K562 (cell line): Measurements from ENCODE around the gene ABCG1. TPM values are rescaled to one million over a fixed set of nuclear protein-coding genes. Genes with fewer than 3 reads are reported as not detected.

ENCODE experiments used
- ATAC-seq: fragments of 200-7000 bp; cut with Tn5 transposase; 3 replicates; pipeline ENCODE4 v1.9.1; 2020; ENCODE audit warnings: moderate library complexity
- BruUV-seq: library from RNA; stranded (reverse); fragments of 400-500 nt; replicated peaks from 2 replicates; lab custom pipeline; 2021; lab: Mats Ljungman, UMichigan
- CTCF ChIA-PET: fragments of 300-600 bp; formaldehyde crosslinking; extraction: SDS; loops from one replicate; lab custom pipeline; 2021; ENCODE audit warnings: low intra/inter-chr PET ratio; lab: Yijun Ruan, JAX
- POLR2A ChIA-PET: fragments of 300-600, 350-650 bp; sonication (Branson Sonifier 250); formaldehyde crosslinking; extraction: SDS; loops from one replicate; lab custom pipeline; 2021; ENCODE audit warnings: antibody characterized with exemption, inconsistent platforms; lab: Yijun Ruan, JAX
- DNase-seq, 4 experiments: peaks; one replicate each; pipeline versions ENCODE4 v3.0.0 to v3.0.0-alpha.2; 2011 to 2018; ENCODE audit warnings: low spot score in 3 of 4, mixed read lengths in 3 of 4; ENCODE audit errors: extremely low read depth in 1 of 4
- FAIRE-seq: peaks from 2 replicates; lab custom pipeline; 2011; peaks lifted over from hg19 to GRCh38; lab: Jason Lieb, UNC
- H2AFZ ChIP-seq: 2 replicates; pipeline ENCODE4 v1.6.0; 2011; ENCODE audit warnings: low read depth, low read length, control low read depth, inconsistent platforms
- H3K27ac ChIP-seq: fragments of 200-600 bp; 3 replicates; pipeline ENCODE4 v1.8.0; 2011; ENCODE audit warnings: low read depth, mild to moderate bottlenecking, control low read depth, inconsistent platforms, low read length, moderate library complexity, mixed read lengths; ENCODE audit errors: extremely low read depth
- H3K27me3 ChIP-seq, 2 experiments: fragments of 300-600 bp in 1 of 2; 2 replicates in 1 of 2; 3 replicates in 1 of 2; pipeline versions ENCODE4 v1.6.0 to v1.8.0; 2011; ENCODE audit warnings: inconsistent platforms in 2 of 2, low read length in 2 of 2, mild to moderate bottlenecking in 1 of 2, mixed read lengths in 1 of 2, moderate library complexity in 1 of 2; ENCODE audit not compliant: control insufficient read depth in 2 of 2, insufficient read depth in 2 of 2
- H3K36me3 ChIP-seq: fragments of 300-600 bp; 3 replicates; pipeline ENCODE4 v1.8.0; 2011; ENCODE audit warnings: mild to moderate bottlenecking, low read length, inconsistent platforms; ENCODE audit not compliant: control insufficient read depth, insufficient read depth
- H3K4me1 ChIP-seq, 2 experiments: fragments of 200-600 bp in 1 of 2; replicated peaks in 1 of 2; 2 replicates in 1 of 2; 3 replicates in 1 of 2; pipeline versions ENCODE4 v1.5.1 to v1.8.0; 2011; ENCODE audit warnings: inconsistent platforms in 2 of 2, low read length in 2 of 2, mild to moderate bottlenecking in 1 of 2, mixed read lengths in 1 of 2, moderate library complexity in 1 of 2; ENCODE audit not compliant: control insufficient read depth in 2 of 2, insufficient read depth in 2 of 2
- H3K4me2 ChIP-seq: 2 replicates; pipeline ENCODE4 v1.6.1; 2011; ENCODE audit warnings: low read length, control low read depth, inconsistent platforms, mixed read lengths; ENCODE audit not compliant: insufficient read depth
- H3K4me3 ChIP-seq: fragments of 200-600 bp; sonication (generic), shearing (Covaris generic); 2 replicates; pipeline ENCODE4 v1.5.1; 2016; ENCODE audit warnings: control low read depth, inconsistent platforms
- H3K79me2 ChIP-seq: fragments of 200-600 bp; 3 replicates; pipeline ENCODE4 v1.8.0; 2011; ENCODE audit warnings: low read length, inconsistent platforms; ENCODE audit not compliant: control insufficient read depth, insufficient read depth
- H3K9ac ChIP-seq, 2 experiments: 2 replicates each; pipeline versions ENCODE4 v1.6.0 to v1.6.1; 2011; ENCODE audit warnings: low read depth in 2 of 2, low read length in 2 of 2, control low read depth in 1 of 2, inconsistent platforms in 1 of 2, mild to moderate bottlenecking in 1 of 2, mixed read lengths in 1 of 2; ENCODE audit not compliant: insufficient read depth in 1 of 2
- H3K9me1 ChIP-seq: one replicate; pipeline ENCODE4 v1.6.0; 2011; ENCODE audit warnings: inconsistent platforms, mild to moderate bottlenecking, low read length, moderate library complexity; ENCODE audit not compliant: control insufficient read depth, insufficient read depth
- H3K9me3 ChIP-seq: replicated peaks from 2 replicates; pipeline ENCODE4 v1.5.1; 2011; ENCODE audit warnings: low read depth, low read length, inconsistent platforms; ENCODE audit not compliant: control insufficient read depth, insufficient read depth
- H4K20me1 ChIP-seq: replicated peaks from 2 replicates; pipeline ENCODE4 v1.6.1; 2011; ENCODE audit warnings: low read length, inconsistent platforms, mixed read lengths; ENCODE audit not compliant: control insufficient read depth, insufficient read depth
- ARID4B ChIP-seq: sonication (generic); formaldehyde crosslinking; IDR thresholded peaks from 2 replicates; pipeline ENCODE4 v1.8.0; 2022; ENCODE audit warnings: mild to moderate bottlenecking, missing genetic modification reagents
- BACH1 ChIP-seq: fragments of 200-800 bp; sonication (Bioruptor generic); IDR thresholded peaks from 2 replicates; pipeline ENCODE4 v1.6.1; 2016; ENCODE audit warnings: missing genetic modification characterization, missing compliant biosample characterization
- BCOR ChIP-seq: fragments of 450-650 bp; IDR thresholded peaks from 2 replicates; pipeline ENCODE4 v1.6.1; 2016
- CEBPB ChIP-seq: fragments of 450-650 bp; IDR thresholded peaks from 2 replicates; pipeline ENCODE4 v1.6.1; 2016; ENCODE audit warnings: missing genetic modification characterization, missing compliant biosample characterization
- E4F1 ChIP-seq: fragments of 250-450 bp; sonication (Bioruptor Pico); IDR thresholded peaks from 2 replicates; pipeline ENCODE4 v1.5.0; 2021; ENCODE audit warnings: mild to moderate bottlenecking, borderline replicate concordance
- ID3 ChIP-seq, 2 experiments: fragments of 250-450 bp in 1 of 2; fragments of 450-650 bp in 1 of 2; sonication (Bioruptor Pico) in 1 of 2; IDR thresholded peaks; 2 replicates each; pipeline versions ENCODE4 v1.6.1 to v1.8.0; 2016 to 2021; ENCODE audit warnings: mild to moderate bottlenecking in 2 of 2, moderate library complexity in 2 of 2, missing compliant biosample characterization in 1 of 2, missing genetic modification characterization in 1 of 2
- MEF2D ChIP-seq: conservative IDR thresholded peaks from 2 replicates; pipeline ENCODE4 v1.6.1; 2016; ENCODE audit warnings: low read depth, missing genetic modification characterization, missing compliant biosample characterization
- NCOR1 ChIP-seq: fragments of 450-650 bp; IDR thresholded peaks from 2 replicates; pipeline ENCODE4 v1.6.1; 2016; ENCODE audit warnings: mild to moderate bottlenecking, moderate library complexity
- RBM25 ChIP-seq: fragments of 200-400 bp; formaldehyde crosslinking; IDR thresholded peaks from 2 replicates; pipeline ENCODE4 v1.6.1; 2018; ENCODE audit warnings: low read length, low read depth, moderate library complexity; ENCODE audit not compliant: severe bottlenecking
- SIRT6 ChIP-seq: IDR thresholded peaks from one replicate; pipeline ENCODE4 v1.6.1; 2012; ENCODE audit warnings: low read depth, mild to moderate bottlenecking, control low read depth, inconsistent platforms, low read length, moderate library complexity
- ZNF146 ChIP-seq: IDR thresholded peaks from one replicate; pipeline ENCODE4 v1.6.1; 2018; ENCODE audit warnings: missing compliant biosample characterization; ENCODE audit not compliant: unreplicated experiment
- ZNF24 ChIP-seq: fragments of 450-650 bp; IDR thresholded peaks from 2 replicates; pipeline ENCODE4 v1.6.1; 2016
- ZNF436 ChIP-seq: fragments of 250-450, 450-650 bp; sonication (Bioruptor Pico); formaldehyde crosslinking; IDR thresholded peaks from 2 replicates; pipeline ENCODE4 v1.7.0; 2020; ENCODE audit warnings: mild to moderate bottlenecking
- WGBS: fragments of 100-300 bp; shearing (Covaris generic); methylation state at CpG from one replicate; pipeline ENCODE4 v1.1.6; 2016; ENCODE audit warnings: low coverage, mixed read lengths; ENCODE audit not compliant: insufficient coverage; ENCODE audit errors: missing lambda C conversion rate; 5-methylcytosine and 5-hydroxymethylcytosine counted together
- in situ Hi-C: fragments of 300-500 bp; cut with MboI; formaldehyde crosslinking; loops from 4 replicates; pipeline ENCODE4 v1.15.0; 2018; ENCODE audit warnings: inconsistent platforms, mixed read lengths
- intact Hi-C: fragments of 100-400 bp; cut with micrococcal nuclease; formaldehyde crosslinking; loops from 2 replicates; pipeline ENCODE4 v1.14.2; 2022
- polyA plus RNA-seq, 8 experiments: library from polyadenylated mRNA; depleted of rRNA in 4 of 8; stranded (reverse) in 5 of 8; unstranded in 3 of 8; fragments of >200 nt; fragmentation: Nextera tagmentation in 2 of 8; fragmentation: Illumina TruSeq in 1 of 8; extraction: Ambion mirVana in 2 of 8; extraction: Trizol in 1 of 8; gene quantifications; 2 replicates each; pipeline versions ENCODE4 v1.2.1 to v1.2.3, GENCODE V29; 2011 to 2014; ENCODE audit warnings: inconsistent platforms in 1 of 8, missing spikeins in 1 of 8
- total RNA-seq, 7 experiments: library from RNA; depleted of rRNA in 6 of 7; stranded (reverse); fragments of >200 nt in 6 of 7; fragmentation: Illumina TruSeq in 2 of 7; extraction: Trizol in 2 of 7; gene quantifications; 2 replicates each; pipeline versions ENCODE4 v1.2.1 to v1.2.3, GENCODE V29; 2011 to 2021; ENCODE audit warnings: low replicate concordance in 1 of 7

The ABCG1 gene
- total and polyA plus RNA-seq, 9 of the 15 experiments (the other 6 are each of a cell fraction or from before 2014, with no cell fraction given): 0.04 to 0.09 TPM; not detected in 7

- H3K9me3 ChIP-seq: no peaks in the 10 kb centered on the region
- no TSS peak for BruUV-seq
- no peak overlapping the region for H2AFZ ChIP-seq
- ChIA-PET CTCF (interaction anchor here (1.6 kb wide), 1 partner anchor 112 kb away, joined by 6 read pairs; no protein-coding TSS in a partner anchor), POLR2A (interaction anchor here (0.6 to 1.5 kb wide), 2 partner anchors 27 to 200 kb away, joined by 3 read pairs; no protein-coding TSS in a partner anchor)
- no peak overlapping the region for H3K27ac ChIP-seq
- DNase-seq: no peak
- H3K4me3 ChIP-seq: no peak overlapping the region
- H3K9ac ChIP-seq: no peak overlapping the region
- peaks cover 3 to 34% of the 10 kb centered on the region in 2 experiments; a peak in 3 of 5 replicates for H3K27me3 ChIP-seq
- TF ChIP-seq MEF2D (tag) (no peak), RBM25 (peak; percentile 42), BACH1 (tag) (no peak), ZNF146 (peak; percentile 90), E4F1 (CRISPR knock-in tag) (peak; percentile 25; the same call in 1 of the 2 replicates), NCOR1 (no peak), CEBPB (tag) (no peak), ID3 (CRISPR knock-in tag; IDR thresholded peaks at IDR 0.05) (no peak), ID3 (tag; IDR thresholded peaks at IDR 0.05) (no peak), ZNF24 (0 out of 2 replicates have a peak, but pooled peaks have one; percentile 32), ARID4B (no peak), ZNF436 (CRISPR knock-in tag) (no peak), SIRT6 (no peak), BCOR (peak; percentile 43; the same call in 1 of the 2 replicates)
- WGBS: 4% methylated on average over 4 of the region's 4 CpGs
- no peaks in the 10 kb centered on the region for H3K9me1 ChIP-seq
- H3K79me2 ChIP-seq: no peaks in the 10 kb centered on the region
- no peak overlapping the region for H3K4me2 ChIP-seq
- intact Hi-C loops (loop anchor here (10.0 kb wide), 1 partner anchor 118 kb away; no protein-coding TSS in a partner anchor), in situ Hi-C loops (no loop called here)
- H3K36me3 ChIP-seq: no peaks in the 10 kb centered on the region
- H3K4me1 ChIP-seq: peaks cover 0 to 7% of the 10 kb centered on the region in 2 experiments; a peak in 1 of 5 replicates
- no peak for FAIRE-seq
- ATAC-seq: no peak
- no peaks in the 10 kb centered on the region for H4K20me1 ChIP-seq
These were observed 118.3 kb downstream of the ABCG1 start for GRCh38 chr21:42337276-42337675.
